ENCODE results near the gene OR2T1. TPM values are rescaled to one million over a fixed set of nuclear protein-coding genes. Genes with fewer than 3 reads are reported as not detected.

OR2T1 gene
- polyA plus RNA-seq, 1 of the 3 experiments (the other 2 are of a cell fraction) = not detected

GRCh38 chr1:248380854-248381253 lies 22.0 kb upstream of the OR2T1 start:
- no peak overlapping the region for H3K4me3 ChIP-seq (ENCODE audit: low read depth in 2 of 2, low read length in 1 of 2)
- no peak overlapping the region for H2AFZ ChIP-seq (ENCODE audit: low read depth)
- 0% methylated on average over 3 of the region's 3 CpGs for WGBS (ENCODE audit: low lambda C conversion rate)
- H4K20me1 ChIP-seq (ENCODE audit: insufficient read depth) = no peaks in the 10 kb centered on the region
- no peak for TF ChIP-seq USF1 (IDR thresholded peaks at IDR 0.05; ENCODE audit: borderline replicate concordance, low read depth)
- TF ChIP-seq NRF1 (IDR thresholded peaks at IDR 0.05; ENCODE audit: low read depth, low read length) = no peak
- TF ChIP-seq SMC3 (IDR thresholded peaks at IDR 0.05; ENCODE audit: low read depth, low read length) = no peak
- no peak for TF ChIP-seq MEF2A (IDR thresholded peaks at IDR 0.05; ENCODE audit: borderline replicate concordance, low read depth)
- TF ChIP-seq ELF1 (IDR thresholded peaks at IDR 0.05) = no peak
- no peak for TF ChIP-seq RAD21 (IDR thresholded peaks at IDR 0.05; ENCODE audit: low read length)
- TF ChIP-seq REST (IDR thresholded peaks at IDR 0.05; ENCODE audit: low read depth, low read length) = no peak
- no peak for TF ChIP-seq PBX3 (IDR thresholded peaks at IDR 0.05)
- TF ChIP-seq RFX5 (IDR thresholded peaks at IDR 0.05; ENCODE audit: low read length) = no peak
- TF ChIP-seq POLR2AphosphoS5 (IDR thresholded peaks at IDR 0.05; ENCODE audit: low read depth, low read length) = no peak
- no peak for TF ChIP-seq EP300 (IDR thresholded peaks at IDR 0.05; ENCODE audit: borderline replicate concordance in 1 of 2, low read depth in 1 of 2, low read length in 1 of 2)
- no peak for TF ChIP-seq USF2 (IDR thresholded peaks at IDR 0.05; ENCODE audit: borderline replicate concordance, low read depth, low read length)
- no peak for DNase-seq
- no peaks in the 10 kb centered on the region for H3K79me2 ChIP-seq (ENCODE audit: insufficient read depth)
- no peaks in the 10 kb centered on the region for H3K36me3 ChIP-seq (replicated peaks in 1 of 2; ENCODE audit: control insufficient read depth in 1 of 2, insufficient read depth in 2 of 2, low read length in 1 of 2)
- no peaks in the 10 kb centered on the region for H3K9me2 ChIP-seq
- H3K4me2 ChIP-seq = no peak overlapping the region
- ChIA-PET CTCF (no interaction called here), POLR2A (no interaction called here)
- no peak overlapping the region for H3K9ac ChIP-seq
- H3K9me3 ChIP-seq = no peaks in the 10 kb centered on the region
- H3K27me3 ChIP-seq (ENCODE audit: insufficient read depth) = no peaks in the 10 kb centered on the region
- no peaks in the 10 kb centered on the region for H3F3A ChIP-seq (replicated peaks; ENCODE audit: insufficient read depth)
- H3K4me1 ChIP-seq (ENCODE audit: control insufficient read depth in 1 of 2, insufficient read depth in 2 of 2, low read depth in 1 of 2, low read length in 1 of 2) = no peaks in the 10 kb centered on the region; a peak in 1 of 4 replicates
- no peak overlapping the region for H3K27ac ChIP-seq (ENCODE audit: low read depth in 2 of 2, low read length in 1 of 2)
